ENCODE data around the gene NHSL2.

DNA sequence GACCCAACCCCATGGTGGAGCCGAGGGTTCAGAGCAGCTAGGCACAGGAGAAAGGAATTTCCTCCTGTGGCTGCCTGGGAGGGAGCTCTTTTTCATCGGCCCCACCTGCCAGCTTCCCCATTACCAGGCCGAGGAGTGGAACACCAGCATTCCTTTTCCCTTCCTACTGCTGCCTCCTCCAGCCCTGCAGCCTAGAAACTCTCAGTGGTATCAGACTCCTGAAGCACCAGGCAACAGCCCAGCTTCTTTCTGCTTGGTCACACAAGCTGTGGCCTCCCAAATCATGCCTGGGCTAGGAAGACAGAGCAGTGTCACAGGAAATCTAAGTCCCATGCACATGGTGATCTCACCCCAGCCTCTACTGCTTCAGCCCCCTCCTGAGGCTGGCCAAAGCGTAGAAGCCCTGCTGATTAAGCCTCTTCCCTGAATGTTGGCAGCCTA lies 191.0 kb downstream of the NHSL2 start:
- TF ChIP-seq, protein P1, sequence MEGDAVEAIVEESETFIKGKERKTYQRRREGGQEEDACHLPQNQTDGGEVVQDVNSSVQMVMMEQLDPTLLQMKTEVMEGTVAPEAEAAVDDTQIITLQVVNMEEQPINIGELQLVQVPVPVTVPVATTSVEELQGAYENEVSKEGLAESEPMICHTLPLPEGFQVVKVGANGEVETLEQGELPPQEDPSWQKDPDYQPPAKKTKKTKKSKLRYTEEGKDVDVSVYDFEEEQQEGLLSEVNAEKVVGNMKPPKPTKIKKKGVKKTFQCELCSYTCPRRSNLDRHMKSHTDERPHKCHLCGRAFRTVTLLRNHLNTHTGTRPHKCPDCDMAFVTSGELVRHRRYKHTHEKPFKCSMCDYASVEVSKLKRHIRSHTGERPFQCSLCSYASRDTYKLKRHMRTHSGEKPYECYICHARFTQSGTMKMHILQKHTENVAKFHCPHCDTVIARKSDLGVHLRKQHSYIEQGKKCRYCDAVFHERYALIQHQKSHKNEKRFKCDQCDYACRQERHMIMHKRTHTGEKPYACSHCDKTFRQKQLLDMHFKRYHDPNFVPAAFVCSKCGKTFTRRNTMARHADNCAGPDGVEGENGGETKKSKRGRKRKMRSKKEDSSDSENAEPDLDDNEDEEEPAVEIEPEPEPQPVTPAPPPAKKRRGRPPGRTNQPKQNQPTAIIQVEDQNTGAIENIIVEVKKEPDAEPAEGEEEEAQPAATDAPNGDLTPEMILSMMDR (conservative IDR thresholded peaks at IDR 0.05; ENCODE audit: low read length) = no peak
- TF ChIP-seq EZH2phosphoT487 (IDR thresholded peaks at IDR 0.05; ENCODE audit: borderline replicate concordance, low read depth, low read length) = no peak
